GM12878 (cell line): Measurements from ENCODE around the gene DNAH11. TPM values are rescaled to one million over a fixed set of nuclear protein-coding genes. Genes with fewer than 3 reads are reported as not detected.

Experiments
- ATAC-seq: fragments of 200-7000 bp; cut with Tn5 transposase; 3 replicates; pipeline ENCODE4 v1.9.1; 2020; ENCODE audit warnings: mild to moderate bottlenecking, moderate library complexity
- BruUV-seq: library from RNA; stranded (reverse); fragments of 400-500 nt; replicated peaks from 2 replicates; lab custom pipeline; 2021; lab: Mats Ljungman, UMichigan
- CTCF ChIA-PET: fragments of 300-600 bp; sonication (Branson Sonifier 250); formaldehyde crosslinking; extraction: SDS; loops from one replicate; lab custom pipeline; 2021; ENCODE audit warnings: inconsistent platforms; lab: Yijun Ruan, JAX
- POLR2A ChIA-PET: fragments of 350-600 bp; formaldehyde crosslinking; extraction: SDS; loops from one replicate; lab custom pipeline; 2021; ENCODE audit warnings: inconsistent platforms; lab: Charles Lee
- RAD21 ChIA-PET: fragments of 300-600 bp; sonication (Branson Sonifier 250); formaldehyde crosslinking; loops from one replicate; lab custom pipeline; 2023; ENCODE audit warnings: antibody characterized with exemption; ENCODE audit not compliant: unreplicated experiment; lab: Charles Lee
- SMC1A ChIA-PET: fragments of 300-600 bp; sonication (Branson Sonifier 250); formaldehyde crosslinking; loops from one replicate; lab custom pipeline; 2023; ENCODE audit not compliant: unreplicated experiment, uncharacterized antibody; lab: Charles Lee
- DNase-seq: peaks from one replicate; pipeline ENCODE4 v3.0.0-alpha.2; 2011; ENCODE audit warnings: low read depth, low spot score
- FAIRE-seq: peaks from 3 replicates; lab custom pipeline; 2011; peaks lifted over from hg19 to GRCh38; lab: Jason Lieb, UNC
- H2AFZ ChIP-seq: 2 replicates; pipeline ENCODE4 v1.6.0; 2011; ENCODE audit warnings: low read depth, low read length, control low read depth; ENCODE audit not compliant: control insufficient read depth
- H3K27ac ChIP-seq: 2 replicates; pipeline ENCODE4 v1.5.1; 2011; ENCODE audit warnings: control low read depth; ENCODE audit not compliant: control insufficient read depth, insufficient read depth
- H3K27me3 ChIP-seq, 2 experiments: replicated peaks in 1 of 2; 2 replicates each; pipeline versions ENCODE4 v1.6.0 to v1.6.1; 2011; ENCODE audit warnings: low read length in 1 of 2; ENCODE audit not compliant: control insufficient read depth in 2 of 2, insufficient read depth in 2 of 2
- H3K36me3 ChIP-seq, 2 experiments: 2 replicates each; pipeline ENCODE4 v1.5.1; 2011; ENCODE audit warnings: low read length in 1 of 2; ENCODE audit not compliant: control insufficient read depth in 2 of 2, insufficient read depth in 2 of 2
- H3K4me1 ChIP-seq: 2 replicates; pipeline ENCODE4 v1.6.1; 2011; ENCODE audit warnings: mild to moderate bottlenecking, low read length, moderate library complexity, mixed read lengths; ENCODE audit not compliant: control insufficient read depth, insufficient read depth
- H3K4me2 ChIP-seq: 2 replicates; pipeline ENCODE4 v1.6.0; 2011; ENCODE audit warnings: control low read depth; ENCODE audit not compliant: control insufficient read depth, insufficient read depth
- H3K4me3 ChIP-seq: fragments of 200-600 bp; sonication (generic); 2 replicates; pipeline ENCODE4 v1.5.1; 2016
- H3K79me2 ChIP-seq: 2 replicates; pipeline ENCODE4 v1.6.0; 2011; ENCODE audit warnings: low read length; ENCODE audit not compliant: control insufficient read depth, insufficient read depth
- H3K9ac ChIP-seq: 2 replicates; pipeline ENCODE4 v1.8.0; 2011; ENCODE audit warnings: low read length, control low read depth, mixed read lengths; ENCODE audit not compliant: control insufficient read depth, insufficient read depth
- H3K9me3 ChIP-seq: replicated peaks from 3 replicates; pipeline ENCODE4 v1.5.1; 2011; ENCODE audit warnings: mild to moderate bottlenecking, low read length; ENCODE audit not compliant: control insufficient read depth, insufficient read depth
- H4K20me1 ChIP-seq: 2 replicates; pipeline ENCODE4 v1.6.0; 2011; ENCODE audit not compliant: control insufficient read depth, insufficient read depth
- CREB1 ChIP-seq: IDR thresholded peaks from 2 replicates; pipeline ENCODE4 v1.6.1; 2012; ENCODE audit warnings: low read depth, mild to moderate bottlenecking, inconsistent platforms
- SIN3A ChIP-seq: IDR thresholded peaks from 2 replicates; pipeline ENCODE4 v1.6.1; 2012; ENCODE audit warnings: low read depth, low read length, improper control_type of control experiment
- TCF12 ChIP-seq: IDR thresholded peaks from 2 replicates; pipeline ENCODE4 v1.6.1; 2011; ENCODE audit warnings: low read depth, mild to moderate bottlenecking, low read length
- WGBS: methylation state at CpG from one replicate; pipeline ENCODE4 v1.1.6; 2016; ENCODE audit warnings: low lambda C conversion rate; ENCODE audit not compliant: insufficient replicate concordance, insufficient coverage; ENCODE audit errors: missing lambda C conversion rate; 5-methylcytosine and 5-hydroxymethylcytosine counted together
- in situ Hi-C: fragments of 300-500 bp; cut with MboI; formaldehyde crosslinking; loops from 9 replicates; pipeline ENCODE4 v1.14.3; 2018; ENCODE audit warnings: mixed read lengths
- intact Hi-C: fragments of 100-400 bp; cut with micrococcal nuclease; formaldehyde crosslinking; loops from one replicate; pipeline ENCODE4 v1.14.2; 2022; ENCODE audit not compliant: unreplicated experiment
- polyA plus RNA-seq, 11 experiments: library from polyadenylated mRNA; depleted of rRNA in 4 of 11; unstranded in 6 of 11; stranded (reverse) in 5 of 11; fragments of >200 nt; fragmentation: Nextera tagmentation in 4 of 11; fragmentation: Illumina TruSeq in 1 of 11; extraction: Ambion mirVana in 4 of 11; extraction: Trizol in 1 of 11; gene quantifications; 1 replicate in 1 of 11; 2 replicates in 10 of 11; pipeline versions ENCODE4 v1.2.1 to v1.2.3, GENCODE V29; 2011 to 2016; ENCODE audit warnings: inconsistent platforms in 2 of 11, missing spikeins in 2 of 11, low read depth in 1 of 11
- total RNA-seq, 4 experiments: library from RNA; depleted of rRNA in 3 of 4; stranded (reverse); fragments of >200 nt in 3 of 4; fragmentation: Illumina TruSeq in 1 of 4; extraction: Trizol in 1 of 4; gene quantifications; 2 replicates each; pipeline versions ENCODE4 v1.2.1 to v1.2.3, GENCODE V29; 2013 to 2021
- TF ChIP-seq, protein P1 (sequence below): fragments of 450-650 bp; formaldehyde crosslinking; IDR thresholded peaks from 2 replicates; pipeline ENCODE4 v1.4.0; 2020; ENCODE audit warnings: mild to moderate bottlenecking, moderate library complexity
- TF ChIP-seq, protein P2 (sequence below): IDR thresholded peaks from 2 replicates; pipeline ENCODE4 v1.6.1; 2012; ENCODE audit warnings: improper control_type of control experiment, low read depth, low read length; ENCODE audit not compliant: insufficient replicate concordance

The DNAH11 gene
- total and polyA plus RNA-seq, 10 of the 15 experiments (the other 5 are each of a cell fraction or from before 2014, with no cell fraction given): 0.03 to 0.56 (median 0.10) TPM

DNA sequence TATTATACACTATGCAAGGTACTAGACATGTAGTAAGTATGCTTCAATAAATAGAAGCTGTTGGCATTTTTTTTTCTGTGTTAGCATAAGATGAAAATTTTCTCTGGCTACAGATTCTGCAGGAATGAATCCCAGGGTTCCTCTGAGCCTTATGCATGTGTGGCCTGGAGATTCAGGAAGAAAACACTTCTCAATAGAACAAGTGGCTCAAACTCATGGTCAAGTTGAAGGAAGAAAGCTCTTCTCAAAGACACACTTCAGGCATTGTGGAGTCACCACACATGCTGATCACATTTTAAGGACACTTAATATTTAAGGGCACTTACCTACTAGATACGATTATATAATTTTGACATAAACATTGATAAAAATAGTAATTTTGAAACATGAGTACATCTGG, 19.5 kb downstream of the DNAH11 start:
- SMC1A ChIA-PET: no interaction called here
- H3K9me3 ChIP-seq: no peaks in the 10 kb centered on the region
- no peaks in the 10 kb centered on the region for H3K36me3 ChIP-seq
- H3K4me3 ChIP-seq: no peak overlapping the region
- H3K27ac ChIP-seq: no peak overlapping the region
- ATAC-seq (no peak), FAIRE-seq (no peak), DNase-seq (no peak)
- H4K20me1 ChIP-seq: no peaks in the 10 kb centered on the region
- BruUV-seq: no TSS peak
- no peak overlapping the region for H3K9ac ChIP-seq
- intact Hi-C loops (no loop called here), in situ Hi-C loops (no loop called here)
- no peaks in the 10 kb centered on the region for H3K27me3 ChIP-seq
- no peak overlapping the region for H2AFZ ChIP-seq
- H3K4me1 ChIP-seq: no peaks in the 10 kb centered on the region
- no peak overlapping the region for H3K4me2 ChIP-seq
- RAD21 ChIA-PET: no interaction called here
- CTCF ChIA-PET: no interaction called here
- TF ChIP-seq CREB1 (no peak), TCF12 (no peak), SIN3A (no peak)
- TF ChIP-seq, protein P1, sequence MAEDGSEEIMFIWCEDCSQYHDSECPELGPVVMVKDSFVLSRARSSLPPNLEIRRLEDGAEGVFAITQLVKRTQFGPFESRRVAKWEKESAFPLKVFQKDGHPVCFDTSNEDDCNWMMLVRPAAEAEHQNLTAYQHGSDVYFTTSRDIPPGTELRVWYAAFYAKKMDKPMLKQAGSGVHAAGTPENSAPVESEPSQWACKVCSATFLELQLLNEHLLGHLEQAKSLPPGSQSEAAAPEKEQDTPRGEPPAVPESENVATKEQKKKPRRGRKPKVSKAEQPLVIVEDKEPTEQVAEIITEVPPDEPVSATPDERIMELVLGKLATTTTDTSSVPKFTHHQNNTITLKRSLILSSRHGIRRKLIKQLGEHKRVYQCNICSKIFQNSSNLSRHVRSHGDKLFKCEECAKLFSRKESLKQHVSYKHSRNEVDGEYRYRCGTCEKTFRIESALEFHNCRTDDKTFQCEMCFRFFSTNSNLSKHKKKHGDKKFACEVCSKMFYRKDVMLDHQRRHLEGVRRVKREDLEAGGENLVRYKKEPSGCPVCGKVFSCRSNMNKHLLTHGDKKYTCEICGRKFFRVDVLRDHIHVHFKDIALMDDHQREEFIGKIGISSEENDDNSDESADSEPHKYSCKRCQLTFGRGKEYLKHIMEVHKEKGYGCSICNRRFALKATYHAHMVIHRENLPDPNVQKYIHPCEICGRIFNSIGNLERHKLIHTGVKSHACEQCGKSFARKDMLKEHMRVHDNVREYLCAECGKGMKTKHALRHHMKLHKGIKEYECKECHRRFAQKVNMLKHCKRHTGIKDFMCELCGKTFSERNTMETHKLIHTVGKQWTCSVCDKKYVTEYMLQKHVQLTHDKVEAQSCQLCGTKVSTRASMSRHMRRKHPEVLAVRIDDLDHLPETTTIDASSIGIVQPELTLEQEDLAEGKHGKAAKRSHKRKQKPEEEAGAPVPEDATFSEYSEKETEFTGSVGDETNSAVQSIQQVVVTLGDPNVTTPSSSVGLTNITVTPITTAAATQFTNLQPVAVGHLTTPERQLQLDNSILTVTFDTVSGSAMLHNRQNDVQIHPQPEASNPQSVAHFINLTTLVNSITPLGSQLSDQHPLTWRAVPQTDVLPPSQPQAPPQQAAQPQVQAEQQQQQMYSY: no peak
- TF ChIP-seq, protein P2, sequence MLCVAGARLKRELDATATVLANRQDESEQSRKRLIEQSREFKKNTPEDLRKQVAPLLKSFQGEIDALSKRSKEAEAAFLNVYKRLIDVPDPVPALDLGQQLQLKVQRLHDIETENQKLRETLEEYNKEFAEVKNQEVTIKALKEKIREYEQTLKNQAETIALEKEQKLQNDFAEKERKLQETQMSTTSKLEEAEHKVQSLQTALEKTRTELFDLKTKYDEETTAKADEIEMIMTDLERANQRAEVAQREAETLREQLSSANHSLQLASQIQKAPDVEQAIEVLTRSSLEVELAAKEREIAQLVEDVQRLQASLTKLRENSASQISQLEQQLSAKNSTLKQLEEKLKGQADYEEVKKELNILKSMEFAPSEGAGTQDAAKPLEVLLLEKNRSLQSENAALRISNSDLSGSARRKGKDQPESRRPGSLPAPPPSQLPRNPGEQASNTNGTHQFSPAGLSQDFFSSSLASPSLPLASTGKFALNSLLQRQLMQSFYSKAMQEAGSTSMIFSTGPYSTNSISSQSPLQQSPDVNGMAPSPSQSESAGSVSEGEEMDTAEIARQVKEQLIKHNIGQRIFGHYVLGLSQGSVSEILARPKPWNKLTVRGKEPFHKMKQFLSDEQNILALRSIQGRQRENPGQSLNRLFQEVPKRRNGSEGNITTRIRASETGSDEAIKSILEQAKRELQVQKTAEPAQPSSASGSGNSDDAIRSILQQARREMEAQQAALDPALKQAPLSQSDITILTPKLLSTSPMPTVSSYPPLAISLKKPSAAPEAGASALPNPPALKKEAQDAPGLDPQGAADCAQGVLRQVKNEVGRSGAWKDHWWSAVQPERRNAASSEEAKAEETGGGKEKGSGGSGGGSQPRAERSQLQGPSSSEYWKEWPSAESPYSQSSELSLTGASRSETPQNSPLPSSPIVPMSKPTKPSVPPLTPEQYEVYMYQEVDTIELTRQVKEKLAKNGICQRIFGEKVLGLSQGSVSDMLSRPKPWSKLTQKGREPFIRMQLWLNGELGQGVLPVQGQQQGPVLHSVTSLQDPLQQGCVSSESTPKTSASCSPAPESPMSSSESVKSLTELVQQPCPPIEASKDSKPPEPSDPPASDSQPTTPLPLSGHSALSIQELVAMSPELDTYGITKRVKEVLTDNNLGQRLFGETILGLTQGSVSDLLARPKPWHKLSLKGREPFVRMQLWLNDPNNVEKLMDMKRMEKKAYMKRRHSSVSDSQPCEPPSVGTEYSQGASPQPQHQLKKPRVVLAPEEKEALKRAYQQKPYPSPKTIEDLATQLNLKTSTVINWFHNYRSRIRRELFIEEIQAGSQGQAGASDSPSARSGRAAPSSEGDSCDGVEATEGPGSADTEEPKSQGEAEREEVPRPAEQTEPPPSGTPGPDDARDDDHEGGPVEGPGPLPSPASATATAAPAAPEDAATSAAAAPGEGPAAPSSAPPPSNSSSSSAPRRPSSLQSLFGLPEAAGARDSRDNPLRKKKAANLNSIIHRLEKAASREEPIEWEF: no peak
- 0% methylated on average over 1 of the region's 1 CpG for WGBS
- no peaks in the 10 kb centered on the region for H3K79me2 ChIP-seq
- POLR2A ChIA-PET: no interaction called here
